NT2/D1 (cell line): ENCODE measurements around the gene P4HA3.
A peak's percentile ranks its signal among the peaks of the same experiment; 100 is the strongest.

ENCODE experiments used
- DNase-seq: peaks from one replicate; pipeline ENCODE4 v3.0.0-alpha.2; 2011; ENCODE audit warnings: low read depth, low spot score
- H3K27me3 ChIP-seq: 2 replicates; pipeline ENCODE4 v1.6.0; 2011; ENCODE audit warnings: mild to moderate bottlenecking; ENCODE audit not compliant: insufficient read length, insufficient read depth
- H3K36me3 ChIP-seq: 2 replicates; pipeline ENCODE4 v1.6.1; 2011; ENCODE audit warnings: mild to moderate bottlenecking, low read length, mixed read lengths; ENCODE audit not compliant: insufficient read depth, insufficient read length
- H3K4me1 ChIP-seq: 2 replicates; pipeline ENCODE4 v1.5.1; 2011; ENCODE audit not compliant: insufficient read depth, insufficient read length
- H3K4me3 ChIP-seq: 2 replicates; pipeline ENCODE4 v1.5.1; 2011; ENCODE audit warnings: low read depth; ENCODE audit not compliant: insufficient read length
- H3K9ac ChIP-seq: 2 replicates; pipeline ENCODE4 v1.6.0; 2011; ENCODE audit warnings: low read depth; ENCODE audit not compliant: insufficient read length
- H3K9me3 ChIP-seq: 2 replicates; pipeline ENCODE4 v1.5.1; 2011; ENCODE audit warnings: mild to moderate bottlenecking, low read length; ENCODE audit not compliant: insufficient read depth
- SUZ12 ChIP-seq: IDR thresholded peaks from 2 replicates; pipeline ENCODE4 v1.6.1; 2011; ENCODE audit not compliant: insufficient read length, insufficient read depth; ENCODE audit errors: extremely low read depth
- YY1 ChIP-seq: IDR thresholded peaks from 2 replicates; pipeline ENCODE4 v1.6.1; 2011; ENCODE audit not compliant: insufficient read length, insufficient read depth
- ZNF274 ChIP-seq: IDR thresholded peaks from 2 replicates; pipeline ENCODE4 v1.6.1; 2011; ENCODE audit warnings: mild to moderate bottlenecking, low read depth, low read length

Gene P4HA3

GRCh38 chr11:74316772-74317505, 5.5 kb upstream of the P4HA3 start:
- Histone ChIP-seq H3K4me3 (no peak overlapping the region), H3K9ac (no peak overlapping the region), H3K9me3 (peaks cover 13% of the 10 kb centered on the region), H3K4me1 (no peaks in the 10 kb centered on the region), H3K36me3 (no peaks in the 10 kb centered on the region), H3K27me3 (peaks cover 14% of the 10 kb centered on the region)
- no peak for TF ChIP-seq ZNF274
- no peak for TF ChIP-seq SUZ12
- DNase-seq, result no peak

- Histone ChIP-seq H3K4me1 (no peaks in the 10 kb centered on the region), H3K9me3 (peaks cover 11% of the 10 kb centered on the region), H3K4me3 (no peak overlapping the region), H3K36me3 (no peaks in the 10 kb centered on the region), H3K9ac (no peak overlapping the region), H3K27me3 (peaks cover 36% of the 10 kb centered on the region)
- no peak for TF ChIP-seq YY1
- TF ChIP-seq ZNF274, result no peak
- no peak for TF ChIP-seq SUZ12
- no peak for DNase-seq
These were observed 886 bp upstream of the P4HA3 start for GRCh38 chr11:74312326-74312725.

- H3K4me3 ChIP-seq, result peak overlapping the region; percentile 36
- H3K27me3 ChIP-seq, result peaks cover 36% of the 10 kb centered on the region
- H3K9me3 ChIP-seq, result no peaks in the 10 kb centered on the region; the same call in 1 of the 2 replicates
- H3K4me1 ChIP-seq, result no peaks in the 10 kb centered on the region
- no peaks in the 10 kb centered on the region for H3K36me3 ChIP-seq
- peak overlapping the region; percentile 46 for H3K9ac ChIP-seq
- no peak for TF ChIP-seq SUZ12
- no peak for DNase-seq
These were observed 583 bp downstream of the P4HA3 start for GRCh38 chr11:74310857-74311256.

GRCh38 chr11:74307434-74307833, 4.0 kb downstream of the P4HA3 start:
- no peaks in the 10 kb centered on the region for H3K4me1 ChIP-seq
- DNase-seq, result no peak

GRCh38 chr11:74306435-74307175, 4.8 kb downstream of the P4HA3 start:
- DNase-seq, result no peak
- TF ChIP-seq YY1 (no peak), ZNF274 (no peak), SUZ12 (no peak)
- Histone ChIP-seq H3K9me3 (no peaks in the 10 kb centered on the region), H3K4me3 (no peak overlapping the region), H3K9ac (no peak overlapping the region), H3K4me1 (no peaks in the 10 kb centered on the region), H3K36me3 (no peaks in the 10 kb centered on the region), H3K27me3 (peaks cover 19% of the 10 kb centered on the region)

More at GRCh38 chr11:74307434-74307833, 4.0 kb downstream of the P4HA3 start:
- no peak overlapping the region for H3K4me3 ChIP-seq
- peaks cover 27% of the 10 kb centered on the region for H3K27me3 ChIP-seq
- no peaks in the 10 kb centered on the region for H3K9me3 ChIP-seq
- TF ChIP-seq SUZ12 (no peak), YY1 (no peak), ZNF274 (no peak)
- H3K36me3 ChIP-seq, result no peaks in the 10 kb centered on the region
- H3K9ac ChIP-seq, result no peak overlapping the region

- no peak for DNase-seq
- Histone ChIP-seq H3K9ac (no peak overlapping the region), H3K27me3 (no peaks in the 10 kb centered on the region), H3K4me3 (no peak overlapping the region), H3K4me1 (no peaks in the 10 kb centered on the region), H3K9me3 (no peaks in the 10 kb centered on the region), H3K36me3 (no peaks in the 10 kb centered on the region)
- TF ChIP-seq SUZ12 (no peak), ZNF274 (no peak), YY1 (no peak)
These were observed 12.4 kb downstream of the P4HA3 start for GRCh38 chr11:74299015-74299414.

- no peak for TF ChIP-seq ZNF274
- no peak for TF ChIP-seq SUZ12
- TF ChIP-seq YY1, result no peak
- no peaks in the 10 kb centered on the region for H3K27me3 ChIP-seq
These were observed 14.0 kb downstream of the P4HA3 start for GRCh38 chr11:74297484-74297883.

More at GRCh38 chr11:74297484-74297883, 14.0 kb downstream of the P4HA3 start:
- Histone ChIP-seq H3K36me3 (no peaks in the 10 kb centered on the region), H3K4me3 (no peak overlapping the region), H3K4me1 (no peaks in the 10 kb centered on the region), H3K9me3 (no peaks in the 10 kb centered on the region), H3K9ac (no peak overlapping the region)
- DNase-seq, result no peak
